HepG2 (cell line): ENCODE results near the gene DPY19L1. TPM values are rescaled to one million over a fixed set of nuclear protein-coding genes. Genes with fewer than 3 reads are reported as not detected.
"Not testable (repeated sequence)": the region's sequence is repeated elsewhere in the genome, so short reads cannot be mapped to it uniquely, and the experiment has no call there.

Source experiments
- ATAC-seq: fragments of 200-7000 bp; cut with Tn5 transposase; 3 replicates; pipeline ENCODE4 v1.9.1; 2020; ENCODE audit warnings: mild to moderate bottlenecking, moderate library complexity
- BruUV-seq: library from RNA; stranded (reverse); fragments of 400-500 nt; replicated peaks from 2 replicates; lab custom pipeline; 2021; lab: Mats Ljungman, UMichigan
- CTCF ChIA-PET: fragments of 300-600 bp; formaldehyde crosslinking; extraction: SDS; loops from one replicate; lab custom pipeline; 2021; ENCODE audit warnings: low total read pairs, inconsistent platforms, low intra/inter-chr PET ratio; lab: Yijun Ruan, JAX
- POLR2A ChIA-PET: fragments of 350-600 bp; sonication (Branson Sonifier 250); formaldehyde crosslinking; loops from one replicate; lab custom pipeline; 2020; ENCODE audit warnings: antibody characterized with exemption, inconsistent platforms; lab: Yijun Ruan, JAX
- DNase-seq: peaks from one replicate; pipeline ENCODE4 v3.0.0-alpha.2; 2015; ENCODE audit warnings: low spot score
- FAIRE-seq: peaks from 3 replicates; lab custom pipeline; 2011; peaks lifted over from hg19 to GRCh38; lab: Jason Lieb, UNC
- H2AFZ ChIP-seq: one replicate; pipeline ENCODE4 v1.6.1; 2011; ENCODE audit warnings: low read length, inconsistent platforms
- H3K27ac ChIP-seq: fragments of 300-600 bp; 3 replicates; pipeline ENCODE4 v1.8.0; 2011; ENCODE audit warnings: mixed run types, mild to moderate bottlenecking, mixed read lengths, low read length, inconsistent platforms; ENCODE audit not compliant: insufficient read depth; ENCODE audit errors: extremely low read length
- H3K27me3 ChIP-seq, 2 experiments: fragments of 200-600 bp in 1 of 2; 2 replicates in 1 of 2; 3 replicates in 1 of 2; pipeline versions ENCODE4 v1.6.0 to v1.8.0; 2011; ENCODE audit warnings: low read length in 2 of 2, mild to moderate bottlenecking in 2 of 2, moderate library complexity in 2 of 2, inconsistent platforms in 1 of 2; ENCODE audit not compliant: insufficient read depth in 2 of 2, control insufficient read depth in 1 of 2
- H3K36me3 ChIP-seq, 2 experiments: fragments of 200-600 bp in 1 of 2; replicated peaks in 1 of 2; 2 replicates in 1 of 2; 3 replicates in 1 of 2; pipeline versions ENCODE4 v1.5.1 to v1.8.0; 2011; ENCODE audit warnings: low read length in 2 of 2, inconsistent platforms in 1 of 2; ENCODE audit not compliant: insufficient read depth in 2 of 2, control insufficient read depth in 1 of 2
- H3K4me1 ChIP-seq: 2 replicates; pipeline ENCODE4 v1.5.1; 2012; ENCODE audit warnings: low read length, inconsistent platforms; ENCODE audit not compliant: insufficient read depth
- H3K4me2 ChIP-seq: 2 replicates; pipeline ENCODE4 v1.6.0; 2011; ENCODE audit warnings: low read depth, low read length, inconsistent platforms
- H3K4me3 ChIP-seq, 3 experiments: fragments of 200-600 bp in 1 of 3; sonication (generic), shearing (Covaris generic) in 1 of 3; replicated peaks in 1 of 3; 2 replicates each; pipeline ENCODE4 v1.5.1; 2011 to 2016; ENCODE audit warnings: low read length in 3 of 3, inconsistent platforms in 2 of 3, low read depth in 2 of 3, mild to moderate bottlenecking in 2 of 3, control low read depth in 1 of 3, mixed read lengths in 1 of 3; ENCODE audit not compliant: insufficient read depth in 1 of 3
- H3K79me2 ChIP-seq: one replicate; pipeline ENCODE4 v1.6.1; 2011; ENCODE audit warnings: low read length, inconsistent platforms; ENCODE audit not compliant: insufficient read depth
- H3K9ac ChIP-seq: 2 replicates; pipeline ENCODE4 v1.6.0; 2011; ENCODE audit warnings: mild to moderate bottlenecking, low read depth, low read length, inconsistent platforms; ENCODE audit not compliant: insufficient read depth
- H3K9me3 ChIP-seq: 2 replicates; pipeline ENCODE4 v1.5.1; 2012; ENCODE audit warnings: mild to moderate bottlenecking, low read length
- H4K20me1 ChIP-seq: 2 replicates; pipeline ENCODE4 v1.6.0; 2011; ENCODE audit warnings: inconsistent platforms, mild to moderate bottlenecking, low read length, moderate library complexity; ENCODE audit not compliant: insufficient read depth
- ZSCAN5A ChIP-seq: sonication (generic); formaldehyde crosslinking; IDR thresholded peaks from 2 replicates; pipeline ENCODE4 v1.8.0; 2022; ENCODE audit warnings: mild to moderate bottlenecking, missing genetic modification reagents, borderline replicate concordance
- WGBS: methylation state at CpG from one replicate; pipeline ENCODE4 v1.1.6; 2017; ENCODE audit warnings: low lambda C conversion rate; 5-methylcytosine and 5-hydroxymethylcytosine counted together
- in situ Hi-C: cut with HindIII; loops from 2 replicates; pipeline ENCODE4 v1.10.0; 2017; ENCODE audit warnings: low pct_unique_long_range_greater_than_20kb; ENCODE audit not compliant: extremely low pct_ligation_motif_present
- intact Hi-C: fragments of 100-400 bp; cut with micrococcal nuclease; formaldehyde crosslinking; loops from one replicate; pipeline ENCODE4 v1.10.0; 2022; ENCODE audit not compliant: unreplicated experiment
- polyA plus RNA-seq, 8 experiments: library from polyadenylated mRNA; depleted of rRNA in 3 of 8; stranded (reverse) in 7 of 8; unstranded in 1 of 8; fragments of >200 nt; fragmentation: Illumina TruSeq in 4 of 8; extraction: Trizol in 4 of 8; gene quantifications; 2 replicates each; pipeline versions ENCODE4 v1.2.1 to v1.2.3, GENCODE V29; 2011 to 2016; ENCODE audit warnings: low read depth in 4 of 8, missing spikeins in 1 of 8, mixed read lengths in 1 of 8; ENCODE audit not compliant: insufficient read depth in 1 of 8
- total RNA-seq, 5 experiments: library from RNA; depleted of rRNA; stranded (reverse); fragments of >200 nt; fragmentation: Illumina TruSeq; extraction: Trizol; gene quantifications; 2 replicates each; pipeline ENCODE4 v1.2.3, GENCODE V29; 2016; ENCODE audit warnings: low read depth in 1 of 5
- TF ChIP-seq, protein P1 (sequence below): sonication (generic); formaldehyde crosslinking; IDR thresholded peaks from 2 replicates; pipeline ENCODE4 v1.4.0; 2020; ENCODE audit warnings: missing genetic modification reagents
- TF ChIP-seq, protein P2 (sequence below): sonication (generic); formaldehyde crosslinking; IDR thresholded peaks from 2 replicates; pipeline ENCODE4 v1.5.0; 2020; ENCODE audit warnings: mild to moderate bottlenecking, missing genetic modification reagents, moderate library complexity

The DPY19L1 gene
- total and polyA plus RNA-seq, 2 of the 13 experiments (the other 11 are each of a cell fraction or from before 2014, with no cell fraction given), result 18.9 to 32.6 TPM

GRCh38 chr7:34928052-34928451, 109.2 kb downstream of the DPY19L1 start (continued):
- TF ChIP-seq, protein P1, sequence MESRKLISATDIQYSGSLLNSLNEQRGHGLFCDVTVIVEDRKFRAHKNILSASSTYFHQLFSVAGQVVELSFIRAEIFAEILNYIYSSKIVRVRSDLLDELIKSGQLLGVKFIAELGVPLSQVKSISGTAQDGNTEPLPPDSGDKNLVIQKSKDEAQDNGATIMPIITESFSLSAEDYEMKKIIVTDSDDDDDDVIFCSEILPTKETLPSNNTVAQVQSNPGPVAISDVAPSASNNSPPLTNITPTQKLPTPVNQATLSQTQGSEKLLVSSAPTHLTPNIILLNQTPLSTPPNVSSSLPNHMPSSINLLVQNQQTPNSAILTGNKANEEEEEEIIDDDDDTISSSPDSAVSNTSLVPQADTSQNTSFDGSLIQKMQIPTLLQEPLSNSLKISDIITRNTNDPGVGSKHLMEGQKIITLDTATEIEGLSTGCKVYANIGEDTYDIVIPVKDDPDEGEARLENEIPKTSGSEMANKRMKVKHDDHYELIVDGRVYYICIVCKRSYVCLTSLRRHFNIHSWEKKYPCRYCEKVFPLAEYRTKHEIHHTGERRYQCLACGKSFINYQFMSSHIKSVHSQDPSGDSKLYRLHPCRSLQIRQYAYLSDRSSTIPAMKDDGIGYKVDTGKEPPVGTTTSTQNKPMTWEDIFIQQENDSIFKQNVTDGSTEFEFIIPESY (CRISPR knock-in tag), result peak; percentile 97
- TF ChIP-seq, protein P2, sequence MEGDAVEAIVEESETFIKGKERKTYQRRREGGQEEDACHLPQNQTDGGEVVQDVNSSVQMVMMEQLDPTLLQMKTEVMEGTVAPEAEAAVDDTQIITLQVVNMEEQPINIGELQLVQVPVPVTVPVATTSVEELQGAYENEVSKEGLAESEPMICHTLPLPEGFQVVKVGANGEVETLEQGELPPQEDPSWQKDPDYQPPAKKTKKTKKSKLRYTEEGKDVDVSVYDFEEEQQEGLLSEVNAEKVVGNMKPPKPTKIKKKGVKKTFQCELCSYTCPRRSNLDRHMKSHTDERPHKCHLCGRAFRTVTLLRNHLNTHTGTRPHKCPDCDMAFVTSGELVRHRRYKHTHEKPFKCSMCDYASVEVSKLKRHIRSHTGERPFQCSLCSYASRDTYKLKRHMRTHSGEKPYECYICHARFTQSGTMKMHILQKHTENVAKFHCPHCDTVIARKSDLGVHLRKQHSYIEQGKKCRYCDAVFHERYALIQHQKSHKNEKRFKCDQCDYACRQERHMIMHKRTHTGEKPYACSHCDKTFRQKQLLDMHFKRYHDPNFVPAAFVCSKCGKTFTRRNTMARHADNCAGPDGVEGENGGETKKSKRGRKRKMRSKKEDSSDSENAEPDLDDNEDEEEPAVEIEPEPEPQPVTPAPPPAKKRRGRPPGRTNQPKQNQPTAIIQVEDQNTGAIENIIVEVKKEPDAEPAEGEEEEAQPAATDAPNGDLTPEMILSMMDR, result peak; percentile 67
- TF ChIP-seq ZSCAN5A (CRISPR knock-in tag), result no peak

GRCh38 chr7:34920470-34920869, 116.8 kb downstream of the DPY19L1 start:
- FAIRE-seq, intact Hi-C loops, POLR2A ChIA-PET, H3K36me3 ChIP-seq, H3K4me1 ChIP-seq, BruUV-seq, H2AFZ ChIP-seq, H3K79me2 ChIP-seq, CTCF ChIA-PET, H3K4me2 ChIP-seq, ATAC-seq, DNase-seq, H3K4me3 ChIP-seq, H3K9ac ChIP-seq, H3K27ac ChIP-seq, H3K27me3 ChIP-seq, H3K9me3 ChIP-seq, H4K20me1 ChIP-seq, in situ Hi-C loops: not testable (repeated sequence)
- 4% methylated on average over 4 of the region's 4 CpGs for WGBS

- H3K4me3 ChIP-seq, H3K4me2 ChIP-seq, CTCF ChIA-PET, H3K4me1 ChIP-seq, H3K27me3 ChIP-seq, H3K9me3 ChIP-seq, FAIRE-seq, intact Hi-C loops, POLR2A ChIA-PET, DNase-seq, in situ Hi-C loops, H3K79me2 ChIP-seq, BruUV-seq, H2AFZ ChIP-seq, H4K20me1 ChIP-seq, H3K9ac ChIP-seq, H3K36me3 ChIP-seq, H3K27ac ChIP-seq: not testable (repeated sequence)
- 24% methylated on average over 2 of the region's 2 CpGs for WGBS
- peak; percentile 46; the same call in 2 of the 3 replicates for ATAC-seq
Measured at GRCh38 chr7:34919038-34919437, 118.2 kb downstream of the DPY19L1 start.
